Effector memory CD4-positive, alpha-beta T cell (primary cell): Measurements from ENCODE around the gene SYNM.
A peak's percentile ranks its signal among the peaks of the same experiment; 100 is the strongest.
"Not testable (repeated sequence)": the region's sequence is repeated elsewhere in the genome, so short reads cannot be mapped to it uniquely, and the experiment has no call there.

Experiments used
- DNase-seq, 3 donors: peaks; one replicate each; pipeline ENCODE4 v3.0.0-alpha.2; 2020
- H3K27ac ChIP-seq: 2 replicates; pipeline ENCODE4 v1.7.0; 2013; ENCODE audit warnings: mild to moderate bottlenecking, low read length, moderate library complexity; ENCODE audit not compliant: insufficient read depth, poor library complexity, severe bottlenecking
- H3K27me3 ChIP-seq: replicated peaks from 2 replicates; pipeline ENCODE4 v1.7.0; 2013; ENCODE audit warnings: mild to moderate bottlenecking, low read length; ENCODE audit not compliant: insufficient read depth, control insufficient read depth, poor library complexity, severe bottlenecking
- H3K36me3 ChIP-seq: 2 replicates; pipeline ENCODE4 v1.7.0; 2013; ENCODE audit warnings: mild to moderate bottlenecking, low read length, moderate library complexity; ENCODE audit not compliant: control insufficient read depth, insufficient read depth
- H3K4me1 ChIP-seq: 2 replicates; pipeline ENCODE4 v1.7.0; 2013; ENCODE audit warnings: low read length, mild to moderate bottlenecking; ENCODE audit not compliant: control insufficient read depth, insufficient read depth, poor library complexity, severe bottlenecking
- H3K4me3 ChIP-seq: 2 replicates; pipeline ENCODE4 v1.7.0; 2013; ENCODE audit warnings: low read length, low read depth, mild to moderate bottlenecking; ENCODE audit not compliant: insufficient read depth, poor library complexity, severe bottlenecking
- H3K9me3 ChIP-seq: 2 replicates; pipeline ENCODE4 v1.7.0; 2013; ENCODE audit warnings: mild to moderate bottlenecking, low read length, moderate library complexity; ENCODE audit not compliant: control insufficient read depth
- total RNA-seq, 3 donors: gene quantifications; one replicate each; lab custom pipeline; 2026; lab: John Stamatoyannopoulos, UW

SYNM gene, protein sequence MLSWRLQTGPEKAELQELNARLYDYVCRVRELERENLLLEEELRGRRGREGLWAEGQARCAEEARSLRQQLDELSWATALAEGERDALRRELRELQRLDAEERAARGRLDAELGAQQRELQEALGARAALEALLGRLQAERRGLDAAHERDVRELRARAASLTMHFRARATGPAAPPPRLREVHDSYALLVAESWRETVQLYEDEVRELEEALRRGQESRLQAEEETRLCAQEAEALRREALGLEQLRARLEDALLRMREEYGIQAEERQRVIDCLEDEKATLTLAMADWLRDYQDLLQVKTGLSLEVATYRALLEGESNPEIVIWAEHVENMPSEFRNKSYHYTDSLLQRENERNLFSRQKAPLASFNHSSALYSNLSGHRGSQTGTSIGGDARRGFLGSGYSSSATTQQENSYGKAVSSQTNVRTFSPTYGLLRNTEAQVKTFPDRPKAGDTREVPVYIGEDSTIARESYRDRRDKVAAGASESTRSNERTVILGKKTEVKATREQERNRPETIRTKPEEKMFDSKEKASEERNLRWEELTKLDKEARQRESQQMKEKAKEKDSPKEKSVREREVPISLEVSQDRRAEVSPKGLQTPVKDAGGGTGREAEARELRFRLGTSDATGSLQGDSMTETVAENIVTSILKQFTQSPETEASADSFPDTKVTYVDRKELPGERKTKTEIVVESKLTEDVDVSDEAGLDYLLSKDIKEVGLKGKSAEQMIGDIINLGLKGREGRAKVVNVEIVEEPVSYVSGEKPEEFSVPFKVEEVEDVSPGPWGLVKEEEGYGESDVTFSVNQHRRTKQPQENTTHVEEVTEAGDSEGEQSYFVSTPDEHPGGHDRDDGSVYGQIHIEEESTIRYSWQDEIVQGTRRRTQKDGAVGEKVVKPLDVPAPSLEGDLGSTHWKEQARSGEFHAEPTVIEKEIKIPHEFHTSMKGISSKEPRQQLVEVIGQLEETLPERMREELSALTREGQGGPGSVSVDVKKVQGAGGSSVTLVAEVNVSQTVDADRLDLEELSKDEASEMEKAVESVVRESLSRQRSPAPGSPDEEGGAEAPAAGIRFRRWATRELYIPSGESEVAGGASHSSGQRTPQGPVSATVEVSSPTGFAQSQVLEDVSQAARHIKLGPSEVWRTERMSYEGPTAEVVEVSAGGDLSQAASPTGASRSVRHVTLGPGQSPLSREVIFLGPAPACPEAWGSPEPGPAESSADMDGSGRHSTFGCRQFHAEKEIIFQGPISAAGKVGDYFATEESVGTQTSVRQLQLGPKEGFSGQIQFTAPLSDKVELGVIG (N-terminal part only)
- 11.0 to 20.6 (median 12.0) reads per million in 3 donors for total RNA-seq

DNA sequence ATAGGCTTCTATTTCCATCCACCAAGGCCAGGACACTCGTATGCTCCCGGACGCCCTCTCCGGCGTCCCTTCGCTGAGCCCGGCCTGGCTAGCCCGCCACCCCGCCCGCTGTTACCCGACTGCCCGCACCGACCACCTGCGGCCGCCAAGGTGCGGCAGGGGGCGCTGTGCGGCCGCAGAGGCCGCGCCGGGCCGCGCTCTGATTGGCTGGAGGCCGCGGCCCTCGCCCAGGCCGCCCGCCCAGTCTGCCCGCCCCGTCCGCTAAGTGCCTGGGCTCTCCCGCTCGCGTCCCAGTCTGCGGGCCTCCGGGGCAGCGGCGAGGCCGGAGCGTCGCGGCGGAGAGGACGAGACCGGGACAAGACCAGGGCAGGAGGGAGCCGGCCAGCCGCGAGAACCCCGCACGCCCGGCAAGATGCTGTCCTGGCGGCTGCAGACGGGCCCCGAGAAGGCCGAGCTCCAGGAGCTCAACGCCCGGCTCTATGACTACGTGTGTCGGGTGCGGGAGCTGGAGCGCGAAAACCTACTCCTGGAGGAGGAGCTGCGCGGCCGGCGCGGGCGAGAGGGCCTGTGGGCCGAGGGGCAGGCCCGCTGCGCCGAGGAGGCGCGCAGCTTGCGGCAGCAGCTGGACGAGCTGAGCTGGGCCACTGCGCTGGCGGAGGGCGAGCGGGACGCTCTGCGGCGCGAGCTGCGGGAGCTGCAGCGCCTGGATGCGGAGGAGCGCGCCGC lies at the start of gene SYNM:
Gene SYNM (plus strand): TSS at position 293 of the 726 bp plus-strand sequence. CDS start 120 bp downstream, at position 413.
- Histone ChIP-seq H3K4me3 (peak within 1 kb of the TSS; percentile 35), H3K27ac (no peak within 1 kb of the TSS)
- peak in 1 of 3 donors; percentile 6 for DNase-seq

DNA sequence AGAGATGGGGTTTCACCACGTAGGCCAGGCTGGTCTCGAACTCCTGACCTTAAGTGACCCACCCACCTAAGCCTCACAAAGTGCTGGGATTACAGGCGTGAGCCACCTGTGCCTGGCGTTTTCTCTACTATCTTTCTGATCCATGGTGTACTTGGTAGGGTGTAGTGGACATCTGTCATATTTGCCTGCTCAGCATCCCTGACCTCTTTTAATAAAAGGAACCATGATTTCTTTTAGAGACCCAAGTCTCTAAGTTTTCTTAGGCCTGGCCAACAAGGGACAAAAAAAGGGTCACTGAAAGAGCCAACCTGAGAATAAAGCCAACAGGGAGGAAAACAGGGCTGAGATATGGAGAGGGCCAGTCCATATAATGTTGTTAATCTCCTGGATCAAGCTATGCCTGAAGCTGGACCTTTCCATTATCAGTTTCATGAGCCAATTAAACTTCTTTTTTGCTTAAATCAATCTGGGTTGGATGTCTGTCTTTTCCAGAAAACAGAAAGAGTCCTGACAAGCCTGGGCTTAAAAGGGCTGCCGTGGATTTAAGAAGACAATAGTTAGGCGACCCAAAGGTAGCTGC lies 49.2 kb upstream of the SYNM start:
- H3K4me1 ChIP-seq = peaks cover 3% of the 10 kb centered on the region
- H3K36me3 ChIP-seq = no peaks in the 10 kb centered on the region

More for the DNA sequence above, at the start of gene SYNM:
- Histone ChIP-seq H3K9me3 (no peaks in the 10 kb centered on the region), H3K27me3 (peaks cover 4% of the 10 kb centered on the region), H3K4me1 (peaks cover 2% of the 10 kb centered on the region), H3K36me3 (no peaks in the 10 kb centered on the region)

DNA sequence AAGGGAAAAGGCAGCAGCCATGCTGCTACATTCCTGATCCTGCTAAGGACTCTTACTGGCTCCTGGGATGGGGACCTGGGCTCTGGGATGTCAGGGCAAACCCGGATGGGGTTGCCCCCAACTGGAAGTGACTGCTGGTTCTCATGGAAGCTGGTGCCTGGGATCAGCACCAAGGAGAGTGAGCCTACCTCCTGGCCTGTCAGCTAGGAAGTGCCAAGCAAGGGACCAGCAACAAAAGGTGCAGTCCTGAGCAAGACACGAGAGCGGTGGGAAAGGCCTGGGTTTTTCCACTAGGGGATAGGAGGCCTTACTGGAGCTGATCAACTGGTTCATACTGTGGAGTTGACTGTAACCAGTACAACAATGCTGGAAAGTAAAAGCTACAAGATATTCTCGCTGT lies 47.9 kb upstream of the SYNM start:
- Histone ChIP-seq H3K9me3 (no peaks in the 10 kb centered on the region), H3K4me3 (no peak overlapping the region), H3K36me3 (no peaks in the 10 kb centered on the region), H3K27me3 (no peaks in the 10 kb centered on the region), H3K4me1 (peaks cover 3% of the 10 kb centered on the region), H3K27ac (no peak overlapping the region)
- no peak for DNase-seq

More for the DNA sequence above, 49.2 kb upstream of the SYNM start:
- Histone ChIP-seq H3K9me3 (no peaks in the 10 kb centered on the region), H3K27ac (no peak overlapping the region), H3K27me3 (no peaks in the 10 kb centered on the region), H3K4me3 (no peak overlapping the region)
- DNase-seq = no peak

DNA sequence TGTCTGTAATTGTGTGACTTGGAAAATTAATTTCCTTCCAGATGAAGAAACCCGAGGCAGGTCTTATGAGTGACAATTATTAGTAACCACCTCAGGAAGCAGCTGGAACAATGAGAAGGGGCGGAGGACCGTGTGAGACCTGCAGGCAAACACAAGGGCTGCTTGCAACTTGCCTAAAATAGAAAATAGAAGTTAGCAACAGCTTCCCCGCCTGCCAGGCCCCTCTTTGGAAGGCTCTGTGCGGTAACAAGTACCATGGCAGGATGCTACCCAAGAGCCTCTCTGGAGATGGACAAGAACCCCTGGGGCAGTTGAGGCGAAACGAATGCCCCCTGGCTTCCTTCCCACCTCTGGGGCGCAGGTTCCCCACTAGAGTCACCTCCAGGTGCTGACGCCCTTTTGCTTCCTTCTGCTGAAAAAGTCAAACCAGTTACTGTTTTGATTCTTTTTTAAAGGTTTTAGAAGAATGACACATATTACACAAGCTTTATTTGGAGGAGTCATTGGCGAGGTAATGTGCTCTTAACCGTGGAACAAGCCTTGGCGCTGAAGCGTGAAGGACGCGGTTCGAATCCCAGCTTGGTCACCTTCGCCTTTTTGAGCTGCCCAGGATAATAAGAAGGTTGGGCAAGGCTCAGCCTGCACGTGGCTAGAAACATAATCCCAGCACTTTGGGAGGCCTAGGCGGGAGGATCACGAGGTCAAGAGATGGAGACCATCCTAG lies 47.0 kb upstream of the SYNM start:
- Histone ChIP-seq H3K9me3 (no peaks in the 10 kb centered on the region), H3K4me1 (peaks cover 3% of the 10 kb centered on the region), H3K4me3 (no peak overlapping the region), H3K27ac (no peak overlapping the region), H3K27me3 (no peaks in the 10 kb centered on the region), H3K36me3 (no peaks in the 10 kb centered on the region)
- no peak for DNase-seq

DNA sequence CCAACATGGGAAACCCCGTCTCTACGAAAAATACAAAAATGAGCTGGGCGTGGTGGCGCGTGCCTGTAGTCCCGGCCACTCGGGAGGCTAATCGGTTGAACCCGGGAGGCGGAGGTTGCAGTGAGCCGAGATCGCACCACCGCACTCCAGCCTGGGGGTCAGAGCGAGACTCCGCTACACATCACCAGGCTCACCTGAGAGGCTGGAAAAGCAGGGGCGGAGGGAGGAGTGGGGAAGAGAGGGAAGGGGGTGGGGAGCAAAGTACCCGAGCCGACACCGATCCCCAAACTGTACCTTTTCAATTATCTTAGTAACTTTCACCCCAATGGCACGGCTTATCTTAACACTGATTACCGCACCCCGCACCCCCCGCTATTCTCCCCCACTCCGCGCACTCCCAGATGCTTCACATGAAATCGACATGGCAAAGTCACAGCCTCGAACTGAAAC lies 46.4 kb upstream of the SYNM start:
- Histone ChIP-seq H3K27ac (no peak overlapping the region), H3K9me3 (no peaks in the 10 kb centered on the region), H3K27me3 (no peaks in the 10 kb centered on the region), H3K36me3 (no peaks in the 10 kb centered on the region), H3K4me1 (peaks cover 3% of the 10 kb centered on the region), H3K4me3 (no peak overlapping the region)
- no peak for DNase-seq

DNA sequence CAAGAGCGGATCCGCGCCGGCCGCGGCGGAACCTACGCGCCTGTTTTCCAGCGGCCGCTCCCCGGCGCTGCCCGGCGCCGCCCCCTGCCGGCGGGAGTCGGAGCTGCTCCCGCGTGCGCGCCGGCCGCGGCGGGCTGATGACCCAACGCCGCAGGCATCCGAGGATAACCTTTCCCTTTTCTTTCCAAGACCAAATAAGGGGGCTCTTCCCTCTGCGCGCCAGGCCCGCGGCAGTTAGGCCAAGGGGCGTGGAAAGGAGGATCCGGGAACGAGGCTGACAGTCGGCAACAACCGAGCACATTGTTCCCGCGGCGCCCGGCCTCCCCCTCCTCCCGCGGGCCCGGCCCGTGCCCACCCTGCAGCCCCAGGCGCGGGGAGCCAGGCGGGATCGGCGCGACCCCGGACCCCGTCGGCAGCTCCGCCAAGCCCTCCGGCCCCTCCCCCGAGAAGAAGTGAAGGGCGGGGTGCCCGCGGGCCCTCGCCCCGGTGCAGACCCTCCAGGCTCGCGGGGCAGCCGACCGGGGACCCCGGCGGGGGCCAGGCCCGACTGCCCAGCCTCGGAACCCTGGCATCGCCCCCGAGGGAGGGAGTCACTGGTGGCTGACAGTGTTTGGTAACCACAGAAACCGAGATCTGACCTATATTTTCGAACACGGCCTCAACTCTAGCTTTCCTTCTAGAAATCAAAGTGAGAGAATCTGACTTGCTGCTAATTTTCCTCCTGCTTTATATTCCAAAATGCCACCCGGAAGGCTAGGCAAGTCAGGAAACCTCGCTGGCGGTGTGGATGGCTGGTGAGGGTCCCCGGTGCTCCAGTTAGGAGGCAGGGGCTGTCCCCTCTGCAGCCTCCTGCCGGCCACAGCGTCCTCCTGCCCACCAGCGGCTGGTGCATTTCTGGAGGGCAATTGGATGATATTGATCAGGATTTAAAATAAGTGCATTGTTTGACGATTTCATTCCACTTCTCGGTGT lies 45.6 kb upstream of the SYNM start:
- H3K4me1 ChIP-seq = peaks cover 3% of the 10 kb centered on the region
- H3K4me3 ChIP-seq = peak overlapping the region; percentile 45
- no peaks in the 10 kb centered on the region for H3K27me3 ChIP-seq
- H3K9me3 ChIP-seq = no peaks in the 10 kb centered on the region
- no peaks in the 10 kb centered on the region for H3K36me3 ChIP-seq
- DNase-seq = no peak
- H3K27ac ChIP-seq = no peak overlapping the region

DNA sequence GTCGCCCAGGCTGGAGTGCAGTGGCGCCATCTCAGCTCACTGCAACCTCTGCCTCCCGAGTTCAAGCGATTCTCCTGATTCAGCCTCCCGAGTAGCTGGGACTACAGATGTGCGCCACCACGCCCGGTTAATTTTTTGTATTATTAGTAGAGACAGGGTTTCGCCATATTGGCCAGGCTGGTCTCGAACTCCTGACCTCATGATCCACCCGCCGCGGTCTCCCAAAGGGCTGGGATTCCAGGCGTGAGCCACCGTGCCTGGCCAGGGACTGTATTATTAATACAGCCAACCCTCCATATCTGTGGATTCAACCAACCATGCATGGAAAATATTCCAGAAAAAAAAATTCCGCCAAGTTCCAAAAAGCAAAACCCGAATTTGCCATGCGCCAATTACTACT lies 44.7 kb upstream of the SYNM start:
- not testable (repeated sequence) for DNase-seq, H3K27me3 ChIP-seq, H3K9me3 ChIP-seq, H3K36me3 ChIP-seq, H3K4me3 ChIP-seq, H3K27ac ChIP-seq, H3K4me1 ChIP-seq

DNA sequence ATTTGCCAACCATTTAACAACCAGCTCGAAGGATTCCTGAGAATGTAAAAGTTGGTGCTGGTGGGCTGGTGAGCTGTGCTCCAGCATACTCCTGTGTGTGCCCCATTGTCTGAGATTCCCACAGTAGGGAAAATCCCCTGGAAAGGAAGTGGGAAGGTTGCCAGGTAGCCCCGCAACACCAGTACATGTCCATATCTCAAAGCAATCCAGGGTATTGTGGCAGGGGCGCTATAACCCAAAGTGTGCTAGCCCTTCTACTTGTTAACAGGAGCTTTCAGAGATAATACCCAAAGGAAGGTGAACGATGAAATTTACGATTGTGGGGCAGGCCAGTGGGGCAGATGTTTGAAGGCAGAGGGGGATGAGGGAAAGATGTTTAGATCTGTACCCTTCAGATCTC lies 42.7 kb upstream of the SYNM start:
- no peaks in the 10 kb centered on the region for H3K27me3 ChIP-seq
- H3K9me3 ChIP-seq = no peaks in the 10 kb centered on the region

More for the DNA sequence above, 42.7 kb upstream of the SYNM start:
- no peak for DNase-seq
- Histone ChIP-seq H3K27ac (no peak overlapping the region), H3K4me3 (no peak overlapping the region), H3K36me3 (no peaks in the 10 kb centered on the region), H3K4me1 (peaks cover 3% of the 10 kb centered on the region)
